HFFc6 (cell line): ENCODE results near the gene C2CD4C. TPM values are rescaled to one million over a fixed set of nuclear protein-coding genes. Genes with fewer than 3 reads are reported as not detected.
"Not testable (repeated sequence)": the region's sequence is repeated elsewhere in the genome, so short reads cannot be mapped to it uniquely, and the experiment has no call there.

Experiments used
- DNase-seq: peaks from one replicate; pipeline ENCODE4 v3.0.0-alpha.2; 2018
- H3K27ac Mint-ChIP-seq: 2 replicates; pipeline ENCODE4 v1.8.0; 2020; ENCODE audit warnings: mild to moderate bottlenecking, mixed read lengths
- H3K27me3 Mint-ChIP-seq: 2 replicates; pipeline ENCODE4 v1.8.0; 2021; ENCODE audit warnings: mild to moderate bottlenecking, moderate library complexity, mixed read lengths; ENCODE audit not compliant: insufficient read depth
- H3K36me3 Mint-ChIP-seq: 2 replicates; pipeline ENCODE4 v1.8.0; 2021; ENCODE audit warnings: low read depth, mixed read lengths
- H3K4me1 Mint-ChIP-seq: 2 replicates; pipeline ENCODE4 v1.8.0; 2020; ENCODE audit warnings: low read depth, mixed read lengths
- H3K4me3 Mint-ChIP-seq: 2 replicates; pipeline ENCODE4 v1.8.0; 2020; ENCODE audit warnings: mild to moderate bottlenecking, moderate library complexity, mixed read lengths
- H3K9me3 Mint-ChIP-seq: 2 replicates; pipeline ENCODE4 v1.8.0; 2020; ENCODE audit warnings: mild to moderate bottlenecking, mixed read lengths
- CTCF ChIP-seq: fragments of 200-600 bp; sonication (generic); IDR thresholded peaks from 2 replicates; pipeline ENCODE4 v1.5.0; 2021; ENCODE audit warnings: antibody characterized with exemption, mild to moderate bottlenecking
- total RNA-seq, 6 experiments: library from RNA; stranded (reverse); fragmentation: NEBNext Ultra II Directional; extraction: Animal tissue kit (Norgen Biotek cat#: 25700); gene quantifications; 2 replicates in 1 of 6; 3 replicates in 5 of 6; pipeline ENCODE4 v1.2.3, GENCODE V29; 2021

The C2CD4C gene
- total RNA-seq, 6 experiments from 2014 or later: not detected

GRCh38 chr19:413756-414420, 4.9 kb upstream of the C2CD4C start:
- Mint-ChIP-seq H3K27ac (no peak overlapping the region), H3K9me3 (peaks cover 3% of the 10 kb centered on the region), H3K4me1 (0 out of 2 replicates have a peak, but pooled peaks cover 4% of the 10 kb centered on the region), H3K27me3 (peaks cover 3% of the 10 kb centered on the region), H3K4me3 (no peak overlapping the region), H3K36me3 (no peaks in the 10 kb centered on the region)
- no peak for TF ChIP-seq CTCF
- no peak for DNase-seq

- Mint-ChIP-seq H3K27me3 (peaks cover 2% of the 10 kb centered on the region; the same call in 1 of the 2 replicates), H3K4me1 (0 out of 2 replicates have a peak, but pooled peaks cover 4% of the 10 kb centered on the region), H3K9me3 (peaks cover 3% of the 10 kb centered on the region), H3K27ac (no peak overlapping the region), H3K36me3 (no peaks in the 10 kb centered on the region), H3K4me3 (no peak overlapping the region)
- no peak for TF ChIP-seq CTCF
- no peak for DNase-seq
Observed at GRCh38 chr19:412356-413355, 3.7 kb upstream of the C2CD4C start.

- Mint-ChIP-seq H3K4me3 (no peak overlapping the region), H3K27ac (no peak overlapping the region), H3K9me3 (peaks cover 3% of the 10 kb centered on the region), H3K36me3 (no peaks in the 10 kb centered on the region), H3K27me3 (peaks cover 2% of the 10 kb centered on the region; the same call in 1 of the 2 replicates), H3K4me1 (0 out of 2 replicates have a peak, but pooled peaks cover 4% of the 10 kb centered on the region)
- no peak for DNase-seq
- no peak for TF ChIP-seq CTCF
Observed at GRCh38 chr19:411723-412355, 2.9 kb upstream of the C2CD4C start.

GRCh38 chr19:411121-411722, 2.3 kb upstream of the C2CD4C start:
- not testable (repeated sequence) for H3K27ac Mint-ChIP-seq, H3K27me3 Mint-ChIP-seq, H3K4me3 Mint-ChIP-seq, H3K9me3 Mint-ChIP-seq, H3K36me3 Mint-ChIP-seq, H3K4me1 Mint-ChIP-seq, DNase-seq

GRCh38 chr19:410243-410781, 1.4 kb upstream of the C2CD4C start:
- Mint-ChIP-seq H3K4me1 (0 out of 2 replicates have a peak, but pooled peaks cover 4% of the 10 kb centered on the region), H3K9me3 (peaks cover 3% of the 10 kb centered on the region), H3K4me3 (no peak overlapping the region), H3K36me3 (no peaks in the 10 kb centered on the region), H3K27me3 (peaks cover 2% of the 10 kb centered on the region; the same call in 1 of the 2 replicates), H3K27ac (no peak overlapping the region)
- no peak for DNase-seq
- TF ChIP-seq CTCF: no peak
